Stimulated activated CD8-positive, alpha-beta memory T cell treated with anti-CD3 and anti-CD28 coated beads, Interleukin-12 subunit alpha, Interleukin-12 subunit beta, amount 100 ng/mL, for 4 hours (primary cell): ENCODE data around the gene IGF2R.
"Not testable (repeated sequence)": the region's sequence is repeated elsewhere in the genome, so short reads cannot be mapped to it uniquely, and the experiment has no call there.

ENCODE experiments used
- DNase-seq: peaks from one replicate; pipeline ENCODE4 v3.0.0-alpha.2; 2020; ENCODE audit warnings: low read depth

Gene IGF2R

DNA sequence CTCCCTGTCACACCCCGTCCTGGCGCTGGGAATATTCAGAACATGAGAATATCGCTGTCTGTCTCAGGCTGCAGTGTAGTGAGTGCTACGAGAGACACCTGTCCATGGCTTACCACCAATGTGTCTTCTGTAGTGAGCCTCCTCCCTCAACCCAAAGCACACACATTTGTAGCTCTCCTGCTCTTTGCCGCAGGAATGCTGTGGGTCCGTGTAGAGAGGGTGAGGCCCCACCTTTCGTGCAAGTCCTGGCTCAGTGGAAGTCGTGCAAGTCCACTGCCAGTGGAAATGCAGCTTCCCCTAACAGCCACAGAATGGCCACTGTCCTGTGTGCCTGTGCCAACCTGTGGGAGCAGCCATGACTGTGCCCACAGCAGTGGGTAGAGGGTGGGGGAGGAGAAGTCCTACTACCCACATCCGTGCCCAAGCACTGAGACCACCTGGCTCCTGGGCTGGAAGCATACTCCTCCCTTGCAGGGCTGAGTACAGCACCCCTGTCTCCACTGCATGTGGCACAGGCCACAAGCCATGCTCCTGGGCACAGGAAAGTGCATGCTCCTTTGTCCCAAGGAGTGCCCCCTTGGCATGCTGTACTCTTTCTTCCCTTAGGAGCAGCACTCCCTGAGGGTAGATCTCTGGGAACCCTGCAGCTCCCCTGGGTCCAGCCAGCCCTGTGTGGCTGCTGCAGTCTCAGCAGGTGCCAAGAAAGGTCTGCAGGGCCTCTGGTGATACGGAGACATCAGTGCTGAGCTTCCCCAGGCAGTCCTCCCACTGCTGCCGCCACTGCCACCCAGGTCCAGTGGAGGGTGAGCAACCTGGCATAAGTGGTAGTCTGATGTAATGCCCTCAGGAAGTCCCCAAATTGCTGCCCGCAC is 28.0 kb downstream of the IGF2R start:
- no peak for DNase-seq

GRCh38 chr6:159997498-159998101 is 28.7 kb downstream of the IGF2R start:
- DNase-seq = no peak

DNA sequence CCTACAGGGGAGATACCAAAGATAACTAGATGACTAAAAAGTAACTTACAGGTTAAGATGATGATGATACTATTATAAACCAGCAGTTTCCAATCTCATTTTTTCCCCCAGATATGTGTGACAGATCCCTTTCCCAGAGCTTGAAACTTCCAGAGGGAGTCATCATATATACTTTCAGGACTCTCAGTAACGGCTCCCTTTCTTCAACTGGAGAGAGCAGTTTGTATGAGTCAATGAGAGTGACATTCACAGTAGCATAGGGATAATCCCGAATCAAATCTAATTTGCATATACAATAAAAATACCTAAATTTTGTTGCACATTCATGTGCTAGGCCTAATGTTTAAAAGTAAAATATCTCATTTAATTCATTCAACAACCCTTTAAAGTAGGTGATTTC is 29.7 kb downstream of the IGF2R start:
- no peak for DNase-seq

DNA sequence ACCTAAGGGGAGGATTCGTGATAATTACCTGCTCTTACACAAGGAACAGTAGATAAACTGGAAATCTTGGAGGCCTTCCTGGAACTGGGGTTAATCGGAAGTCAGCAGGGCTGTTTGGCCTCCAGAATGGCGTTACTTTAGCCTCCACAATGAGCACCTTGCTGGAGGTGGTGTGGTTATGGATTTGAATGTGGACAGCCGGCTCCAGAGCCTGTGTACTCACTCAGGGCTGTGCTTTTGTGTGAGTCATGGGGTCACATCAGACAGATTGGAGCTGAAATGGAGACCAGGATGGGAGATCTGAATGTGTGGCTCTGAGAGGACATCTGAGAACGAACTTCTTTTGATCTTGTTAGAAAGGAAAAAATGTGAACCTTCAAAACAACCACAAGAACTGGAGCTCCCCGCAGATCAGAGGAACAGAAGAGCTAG is 30.4 kb downstream of the IGF2R start:
- no peak for DNase-seq

DNA sequence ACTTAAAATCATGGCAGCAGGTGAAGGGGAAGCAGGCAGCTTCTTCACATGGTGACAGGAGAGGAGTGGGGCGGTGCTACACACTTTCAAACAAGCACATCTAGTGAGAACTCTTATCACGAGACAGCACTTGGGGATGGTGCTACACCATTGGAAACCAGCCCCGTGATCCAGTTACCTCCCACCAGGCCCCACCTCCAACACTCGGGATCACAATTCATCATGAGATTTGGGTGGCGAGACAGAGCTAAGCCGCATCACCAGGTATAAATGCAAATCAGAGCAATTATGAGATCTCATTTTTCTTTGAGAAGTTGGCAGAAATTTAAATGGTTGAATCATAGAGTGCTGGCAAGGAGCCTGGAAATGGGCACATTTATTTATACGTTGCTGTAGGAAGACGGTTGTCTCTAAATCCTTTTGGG is 31.4 kb downstream of the IGF2R start:
- no peak for DNase-seq

DNA sequence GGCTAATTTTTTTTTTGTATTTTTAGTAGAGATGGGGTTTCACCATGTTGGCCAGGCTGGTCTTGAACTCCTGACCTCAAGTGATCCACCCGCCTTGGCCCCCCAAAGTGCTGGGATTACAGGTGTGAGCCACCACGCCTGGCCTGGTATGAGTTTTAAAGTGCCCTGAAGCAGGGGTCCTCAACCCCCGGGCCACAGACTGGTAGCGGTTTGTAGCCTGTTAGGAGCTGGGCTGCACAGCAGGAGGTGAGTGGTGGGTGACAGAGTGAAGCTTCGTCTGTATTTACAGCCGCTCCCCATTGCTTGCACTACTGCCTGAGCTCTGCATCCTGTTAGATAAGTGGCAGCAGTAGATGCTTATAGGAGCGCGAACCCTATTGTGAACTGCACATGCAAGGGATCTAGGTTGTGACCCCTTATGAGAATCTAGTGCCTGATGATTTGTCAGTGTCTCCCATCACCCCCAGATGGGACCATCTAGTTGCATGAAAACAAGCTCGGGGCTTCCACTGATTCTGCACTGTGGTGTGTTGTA is 32.1 kb downstream of the IGF2R start:
- DNase-seq = not testable (repeated sequence)

GRCh38 chr6:160002882-160003281 is 34.0 kb downstream of the IGF2R start:
- DNase-seq = no peak

DNA sequence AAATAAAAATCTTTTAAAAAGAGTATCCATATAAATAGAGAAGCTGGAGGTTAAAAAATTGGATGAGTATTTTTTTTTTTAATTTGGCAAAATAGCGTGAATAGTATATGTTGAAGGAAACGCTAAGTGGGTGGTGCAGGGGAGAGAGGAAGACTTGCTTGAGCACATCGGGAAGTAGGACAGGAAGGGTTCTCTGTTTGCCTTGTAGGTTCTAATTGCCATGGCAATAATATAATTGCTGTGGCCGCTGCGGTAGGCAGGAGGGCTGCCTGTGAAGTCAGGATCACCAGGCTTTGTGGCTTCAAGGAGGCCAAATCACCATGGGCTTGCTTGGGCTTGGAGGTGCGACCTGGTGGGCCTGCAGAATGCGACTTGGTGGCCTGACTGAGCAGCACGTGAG is 35.1 kb downstream of the IGF2R start:
- no peak for DNase-seq

- no peak for DNase-seq
Observed at GRCh38 chr6:160004419-160005175, 35.7 kb downstream of the IGF2R start.

GRCh38 chr6:160005211-160005610 is 36.3 kb downstream of the IGF2R start:
- no peak for DNase-seq

DNA sequence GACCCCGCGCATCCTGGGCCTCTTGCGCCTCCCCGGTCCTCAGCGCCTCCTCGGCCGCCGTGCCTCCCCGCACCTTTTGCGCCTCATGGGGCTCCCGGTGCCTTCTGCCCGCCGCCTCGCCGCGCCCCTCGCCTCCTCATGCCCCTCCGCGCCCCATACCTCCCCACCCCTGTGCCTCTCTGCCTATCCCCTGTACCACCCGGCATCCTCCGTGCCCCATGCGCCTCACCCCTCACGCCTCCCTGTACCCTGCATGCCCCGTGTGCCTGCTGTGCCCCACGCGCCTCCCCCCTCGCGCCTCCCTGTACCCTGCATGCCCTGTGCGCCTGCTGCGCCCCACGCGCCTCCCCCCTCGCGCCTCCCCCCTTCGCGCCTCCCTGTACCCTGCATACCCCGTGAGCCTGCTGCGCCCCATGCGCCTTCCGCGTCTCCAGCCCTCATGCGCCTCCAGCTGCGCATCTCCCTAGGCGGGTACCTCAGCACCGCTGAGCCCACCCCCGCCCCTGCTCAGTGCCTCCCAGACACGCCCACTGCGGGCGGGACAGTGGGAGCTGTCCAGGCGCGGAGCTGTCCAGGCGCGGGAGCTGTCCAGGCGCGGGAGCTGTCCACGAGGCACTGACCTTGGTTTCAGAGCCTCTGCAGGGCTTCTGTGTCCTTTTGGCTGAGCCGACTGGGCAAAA is 37.1 kb downstream of the IGF2R start:
- no peak for DNase-seq

GRCh38 chr6:160007145-160007544 is 38.3 kb downstream of the IGF2R start:
- no peak for DNase-seq

- no peak for DNase-seq
Observed at GRCh38 chr6:160007611-160008010, 38.7 kb downstream of the IGF2R start.

DNA sequence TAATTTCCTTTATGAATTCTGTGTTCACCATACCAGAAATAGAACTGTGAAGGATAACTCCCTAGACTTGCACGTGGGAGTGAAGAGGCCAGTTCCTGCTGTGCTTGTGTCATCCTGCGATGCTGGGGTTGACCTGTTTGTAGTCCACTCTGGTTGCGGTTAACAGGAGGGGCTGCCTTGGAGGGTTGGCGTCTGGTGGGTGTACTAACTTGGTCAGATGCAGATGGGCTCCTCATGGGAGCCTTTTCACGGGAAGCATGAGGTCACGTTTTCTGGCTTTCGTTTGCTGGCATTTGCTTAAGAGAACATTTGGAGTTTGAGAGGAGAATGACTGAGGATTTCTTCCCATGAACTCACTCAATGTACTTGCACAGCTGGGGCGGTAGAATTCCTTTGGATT is 41.2 kb downstream of the IGF2R start:
- no peak for DNase-seq

- DNase-seq = no peak
Observed at GRCh38 chr6:160013987-160014868, 45.3 kb downstream of the IGF2R start.

GRCh38 chr6:160014869-160015182 is 45.9 kb downstream of the IGF2R start:
- DNase-seq = no peak

GRCh38 chr6:160015778-160016684 is 47.1 kb downstream of the IGF2R start:
- DNase-seq = no peak

DNA sequence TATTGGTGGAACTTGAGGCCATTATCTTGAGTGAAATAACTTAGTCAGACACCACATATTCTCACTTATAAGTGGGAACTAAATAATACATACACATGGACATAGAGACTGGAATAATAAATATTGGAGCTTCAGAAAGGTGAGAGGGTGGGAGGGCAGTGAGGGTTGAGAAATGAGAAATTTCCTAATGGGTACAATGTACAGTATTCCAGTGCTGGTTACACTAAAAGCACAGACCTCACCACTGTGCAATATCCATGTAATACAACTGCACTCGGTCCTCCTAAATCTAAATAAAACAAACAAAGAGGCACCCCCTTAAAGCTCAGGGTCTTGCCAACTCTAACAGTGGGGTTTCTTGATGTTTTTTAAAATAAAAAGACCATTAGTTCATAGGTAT is 53.2 kb downstream of the IGF2R start:
- DNase-seq = no peak

- no peak for DNase-seq
Observed at GRCh38 chr6:160022793-160023192, 53.9 kb downstream of the IGF2R start.

- DNase-seq = no peak
Observed at GRCh38 chr6:160024152-160024551, 55.3 kb downstream of the IGF2R start.
